NCI-H2107 (cell line): ENCODE results near the gene NFAM1.

Experiments
- DNase-seq: peaks from one replicate; lab custom pipeline; 2025; lab: John Stamatoyannopoulos, UW

Gene NFAM1

GRCh38 chr22:42432020-42432596, at the start of gene NFAM1:
TSS of gene NFAM1 (minus strand) at chr22:42432403. CDS start at chr22:42432357, 46 bp downstream.
- peak; percentile 47 for DNase-seq

- no peak for DNase-seq
Observed at GRCh38 chr22:42475122-42475521, 42.9 kb upstream of the NFAM1 start.

GRCh38 chr22:42473484-42474193, 41.4 kb upstream of the NFAM1 start:
- peak; percentile 26 for DNase-seq

- no peak for DNase-seq
Observed at GRCh38 chr22:42472671-42473070, 40.5 kb upstream of the NFAM1 start.

- DNase-seq = no peak
Observed at GRCh38 chr22:42471441-42471840, 39.2 kb upstream of the NFAM1 start.

- no peak for DNase-seq
Observed at GRCh38 chr22:42470366-42471082, 38.3 kb upstream of the NFAM1 start.

- no peak for DNase-seq
Observed at GRCh38 chr22:42468841-42469240, 36.6 kb upstream of the NFAM1 start.

GRCh38 chr22:42462016-42462415, 29.8 kb upstream of the NFAM1 start:
- peak; percentile 6 for DNase-seq

GRCh38 chr22:42461511-42461910, 29.3 kb upstream of the NFAM1 start:
- DNase-seq = peak; percentile 47

- DNase-seq = no peak
Observed at GRCh38 chr22:42459287-42460063, 27.3 kb upstream of the NFAM1 start.

- no peak for DNase-seq
Observed at GRCh38 chr22:42452916-42453315, 20.7 kb upstream of the NFAM1 start.

- DNase-seq = no peak
Observed at GRCh38 chr22:42452456-42452855, 20.3 kb upstream of the NFAM1 start.

GRCh38 chr22:42451499-42452145, 19.4 kb upstream of the NFAM1 start:
- no peak for DNase-seq

GRCh38 chr22:42450862-42451261, 18.7 kb upstream of the NFAM1 start:
- no peak for DNase-seq

GRCh38 chr22:42446151-42446550, 13.9 kb upstream of the NFAM1 start:
- no peak for DNase-seq

- peak; percentile 25 for DNase-seq
Observed at GRCh38 chr22:42444077-42444904, 12.1 kb upstream of the NFAM1 start.

GRCh38 chr22:42443240-42444076, 11.3 kb upstream of the NFAM1 start:
- no peak for DNase-seq

- no peak for DNase-seq
Observed at GRCh38 chr22:42442748-42443147, 10.5 kb upstream of the NFAM1 start.

- DNase-seq = no peak
Observed at GRCh38 chr22:42440728-42441127, 8.5 kb upstream of the NFAM1 start.
